Measurements from ENCODE around the gene CACNG8.

Gene CACNG8

GRCh38 chr19:54021363-54021762, 58.6 kb downstream of the CACNG8 start:
- DNase-seq (ENCODE audit: extremely low read depth, insufficient read length), result no peak
- TF ChIP-seq, protein P1, sequence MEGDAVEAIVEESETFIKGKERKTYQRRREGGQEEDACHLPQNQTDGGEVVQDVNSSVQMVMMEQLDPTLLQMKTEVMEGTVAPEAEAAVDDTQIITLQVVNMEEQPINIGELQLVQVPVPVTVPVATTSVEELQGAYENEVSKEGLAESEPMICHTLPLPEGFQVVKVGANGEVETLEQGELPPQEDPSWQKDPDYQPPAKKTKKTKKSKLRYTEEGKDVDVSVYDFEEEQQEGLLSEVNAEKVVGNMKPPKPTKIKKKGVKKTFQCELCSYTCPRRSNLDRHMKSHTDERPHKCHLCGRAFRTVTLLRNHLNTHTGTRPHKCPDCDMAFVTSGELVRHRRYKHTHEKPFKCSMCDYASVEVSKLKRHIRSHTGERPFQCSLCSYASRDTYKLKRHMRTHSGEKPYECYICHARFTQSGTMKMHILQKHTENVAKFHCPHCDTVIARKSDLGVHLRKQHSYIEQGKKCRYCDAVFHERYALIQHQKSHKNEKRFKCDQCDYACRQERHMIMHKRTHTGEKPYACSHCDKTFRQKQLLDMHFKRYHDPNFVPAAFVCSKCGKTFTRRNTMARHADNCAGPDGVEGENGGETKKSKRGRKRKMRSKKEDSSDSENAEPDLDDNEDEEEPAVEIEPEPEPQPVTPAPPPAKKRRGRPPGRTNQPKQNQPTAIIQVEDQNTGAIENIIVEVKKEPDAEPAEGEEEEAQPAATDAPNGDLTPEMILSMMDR (IDR thresholded peaks at IDR 0.05; ENCODE audit: insufficient read depth, low read length, poor library complexity, severe bottlenecking), result no peak
- Histone ChIP-seq H3K27me3 (replicated peaks; ENCODE audit: control insufficient read depth, insufficient read depth, low read length) (no peaks in the 10 kb centered on the region), H3K36me3 (ENCODE audit: control insufficient read depth, insufficient read depth, low read length) (no peaks in the 10 kb centered on the region), H3K4me3 (replicated peaks; ENCODE audit: low read depth, low read length) (no peak overlapping the region)

GRCh38 chr19:54021932-54022331, 59.2 kb downstream of the CACNG8 start:
- H3K4me3 ChIP-seq (replicated peaks; ENCODE audit: low read depth, low read length), result no peak overlapping the region
- TF ChIP-seq, protein P1 (IDR thresholded peaks at IDR 0.05; ENCODE audit: insufficient read depth, low read length, poor library complexity, severe bottlenecking), result no peak
- DNase-seq (ENCODE audit: extremely low read depth, insufficient read length), result no peak
- no peaks in the 10 kb centered on the region for H3K36me3 ChIP-seq (ENCODE audit: control insufficient read depth, insufficient read depth, low read length)
- H3K27me3 ChIP-seq (replicated peaks; ENCODE audit: control insufficient read depth, insufficient read depth, low read length), result no peaks in the 10 kb centered on the region

DNA sequence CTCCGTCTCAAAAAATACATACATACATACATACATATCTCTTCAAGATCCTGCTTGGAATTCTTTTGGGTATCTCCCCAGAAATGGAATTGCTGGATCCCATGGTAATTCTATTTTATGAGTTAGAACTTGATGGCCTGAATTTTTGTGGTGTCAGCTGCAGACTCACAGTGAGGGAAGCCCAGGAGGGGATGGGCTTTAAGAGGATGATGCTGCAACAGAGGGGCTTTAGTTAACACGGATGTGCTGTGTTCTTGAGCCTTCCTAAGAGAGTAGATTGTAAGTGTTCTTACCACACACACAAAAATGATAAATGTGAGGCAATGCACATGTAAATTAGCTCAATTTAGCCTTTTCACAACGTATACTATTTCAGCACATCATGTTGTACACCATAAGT, 60.5 kb downstream of the CACNG8 start:
- Histone ChIP-seq H3K4me3 (replicated peaks; ENCODE audit: low read depth, low read length) (no peak overlapping the region), H3K27me3 (replicated peaks; ENCODE audit: control insufficient read depth, insufficient read depth, low read length) (no peaks in the 10 kb centered on the region), H3K36me3 (ENCODE audit: control insufficient read depth, insufficient read depth, low read length) (no peaks in the 10 kb centered on the region)
- TF ChIP-seq, protein P1 (IDR thresholded peaks at IDR 0.05; ENCODE audit: insufficient read depth, low read length, poor library complexity, severe bottlenecking), result no peak
- DNase-seq (ENCODE audit: extremely low read depth, insufficient read length), result no peak

GRCh38 chr19:54024660-54025059, 61.9 kb downstream of the CACNG8 start:
- no peak for DNase-seq (ENCODE audit: extremely low read depth, insufficient read length)
- no peaks in the 10 kb centered on the region for H3K36me3 ChIP-seq (ENCODE audit: control insufficient read depth, insufficient read depth, low read length)
- H3K27me3 ChIP-seq (replicated peaks; ENCODE audit: control insufficient read depth, insufficient read depth, low read length), result no peaks in the 10 kb centered on the region
- TF ChIP-seq, protein P1 (IDR thresholded peaks at IDR 0.05; ENCODE audit: insufficient read depth, low read length, poor library complexity, severe bottlenecking), result no peak
- H3K4me3 ChIP-seq (replicated peaks; ENCODE audit: low read depth, low read length), result no peak overlapping the region

DNA sequence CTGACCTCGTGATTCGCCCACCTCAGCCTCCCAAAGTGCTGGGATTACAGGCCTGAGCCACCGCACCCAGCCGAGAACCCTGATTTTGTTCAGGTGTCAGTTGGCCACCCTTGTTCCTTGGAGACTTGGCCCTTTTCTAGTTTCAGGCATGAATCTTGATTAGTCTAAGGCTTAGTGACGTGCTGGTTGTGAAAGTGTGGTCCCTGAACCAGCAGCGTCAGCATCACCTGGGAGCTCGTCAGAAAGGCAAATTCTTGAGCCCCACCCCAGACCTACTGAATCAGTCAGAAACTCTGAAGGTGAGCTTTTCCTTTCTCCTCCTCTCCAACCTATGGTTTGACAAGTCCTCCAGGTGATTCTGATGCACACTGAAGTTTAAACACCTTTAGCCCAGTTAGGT, 63.9 kb downstream of the CACNG8 start:
- TF ChIP-seq, protein P1 (IDR thresholded peaks at IDR 0.05; ENCODE audit: insufficient read depth, low read length, poor library complexity, severe bottlenecking), result no peak
- no peak overlapping the region for H3K4me3 ChIP-seq (replicated peaks; ENCODE audit: low read depth, low read length)
- no peaks in the 10 kb centered on the region for H3K27me3 ChIP-seq (replicated peaks; ENCODE audit: control insufficient read depth, insufficient read depth, low read length)
- DNase-seq (ENCODE audit: extremely low read depth, insufficient read length), result no peak
- no peaks in the 10 kb centered on the region for H3K36me3 ChIP-seq (ENCODE audit: control insufficient read depth, insufficient read depth, low read length)

GRCh38 chr19:54029301-54029700, 66.6 kb downstream of the CACNG8 start:
- Histone ChIP-seq H3K4me3 (replicated peaks; ENCODE audit: low read depth, low read length) (no peak overlapping the region), H3K36me3 (ENCODE audit: control insufficient read depth, insufficient read depth, low read length) (no peaks in the 10 kb centered on the region), H3K27me3 (replicated peaks; ENCODE audit: control insufficient read depth, insufficient read depth, low read length) (no peaks in the 10 kb centered on the region)
- TF ChIP-seq, protein P1 (IDR thresholded peaks at IDR 0.05; ENCODE audit: insufficient read depth, low read length, poor library complexity, severe bottlenecking), result no peak
- no peak for DNase-seq (ENCODE audit: extremely low read depth, insufficient read length)
